ENCODE measurements around the gene MGMT.

DNA sequence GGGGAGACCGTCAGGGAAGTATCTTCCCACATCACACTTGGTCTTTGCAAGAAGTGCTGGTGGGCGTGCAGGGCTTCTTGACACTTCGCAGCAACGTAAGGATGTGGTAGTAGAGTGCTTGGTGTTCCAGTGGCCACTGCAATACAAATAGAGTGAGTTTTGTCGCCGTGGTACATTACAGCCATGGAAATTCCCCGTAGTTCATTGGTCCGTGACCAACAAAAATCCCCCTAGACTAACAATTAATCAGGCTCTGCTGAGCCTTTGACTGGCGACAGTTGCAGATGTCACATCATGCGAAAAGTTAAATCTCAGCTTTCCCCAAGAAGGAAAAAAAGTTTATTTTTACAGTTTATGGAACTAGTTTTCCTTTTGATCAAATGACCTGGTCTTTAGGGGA is 134.7 kb downstream of the MGMT start:
- TF ChIP-seq, protein P1, sequence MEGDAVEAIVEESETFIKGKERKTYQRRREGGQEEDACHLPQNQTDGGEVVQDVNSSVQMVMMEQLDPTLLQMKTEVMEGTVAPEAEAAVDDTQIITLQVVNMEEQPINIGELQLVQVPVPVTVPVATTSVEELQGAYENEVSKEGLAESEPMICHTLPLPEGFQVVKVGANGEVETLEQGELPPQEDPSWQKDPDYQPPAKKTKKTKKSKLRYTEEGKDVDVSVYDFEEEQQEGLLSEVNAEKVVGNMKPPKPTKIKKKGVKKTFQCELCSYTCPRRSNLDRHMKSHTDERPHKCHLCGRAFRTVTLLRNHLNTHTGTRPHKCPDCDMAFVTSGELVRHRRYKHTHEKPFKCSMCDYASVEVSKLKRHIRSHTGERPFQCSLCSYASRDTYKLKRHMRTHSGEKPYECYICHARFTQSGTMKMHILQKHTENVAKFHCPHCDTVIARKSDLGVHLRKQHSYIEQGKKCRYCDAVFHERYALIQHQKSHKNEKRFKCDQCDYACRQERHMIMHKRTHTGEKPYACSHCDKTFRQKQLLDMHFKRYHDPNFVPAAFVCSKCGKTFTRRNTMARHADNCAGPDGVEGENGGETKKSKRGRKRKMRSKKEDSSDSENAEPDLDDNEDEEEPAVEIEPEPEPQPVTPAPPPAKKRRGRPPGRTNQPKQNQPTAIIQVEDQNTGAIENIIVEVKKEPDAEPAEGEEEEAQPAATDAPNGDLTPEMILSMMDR (conservative IDR thresholded peaks at IDR 0.05; ENCODE audit: low read depth, low read length): no peak
- TF ChIP-seq POLR2A (IDR thresholded peaks at IDR 0.05; ENCODE audit: low read depth, low read length) (no peak), RFX5 (IDR thresholded peaks at IDR 0.05; ENCODE audit: low read depth, low read length) (no peak), MXI1 (IDR thresholded peaks at IDR 0.05; ENCODE audit: borderline replicate concordance, low read depth, low read length) (no peak), RAD21 (IDR thresholded peaks at IDR 0.05; ENCODE audit: low read length) (no peak), CHD1 (IDR thresholded peaks at IDR 0.05; ENCODE audit: low read depth, low read length) (no peak), FOS (IDR thresholded peaks at IDR 0.05; ENCODE audit: low read depth, low read length) (no peak), MAZ (IDR thresholded peaks at IDR 0.05; ENCODE audit: borderline replicate concordance, low read depth, low read length) (no peak)
- TF ChIP-seq, protein P2, sequence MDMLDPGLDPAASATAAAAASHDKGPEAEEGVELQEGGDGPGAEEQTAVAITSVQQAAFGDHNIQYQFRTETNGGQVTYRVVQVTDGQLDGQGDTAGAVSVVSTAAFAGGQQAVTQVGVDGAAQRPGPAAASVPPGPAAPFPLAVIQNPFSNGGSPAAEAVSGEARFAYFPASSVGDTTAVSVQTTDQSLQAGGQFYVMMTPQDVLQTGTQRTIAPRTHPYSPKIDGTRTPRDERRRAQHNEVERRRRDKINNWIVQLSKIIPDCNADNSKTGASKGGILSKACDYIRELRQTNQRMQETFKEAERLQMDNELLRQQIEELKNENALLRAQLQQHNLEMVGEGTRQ (IDR thresholded peaks at IDR 0.05; ENCODE audit: low read depth, low read length): no peak

All from IMR-90 (cell line).